IPS-18c (cell line): Measurements from ENCODE around the gene ZRANB3.
"Not testable (repeated sequence)": the region's sequence is repeated elsewhere in the genome, so short reads cannot be mapped to it uniquely, and the experiment has no call there.

ENCODE experiments used
- H3K4me3 ChIP-seq: 2 replicates; pipeline ENCODE4 v1.7.0; 2013; ENCODE audit warnings: low read depth, mild to moderate bottlenecking, low read length, moderate library complexity; ENCODE audit not compliant: insufficient read depth
- H3K9me3 ChIP-seq: one replicate; pipeline ENCODE4 v1.6.1; 2013; ENCODE audit warnings: mild to moderate bottlenecking, low read length, moderate library complexity; ENCODE audit not compliant: control insufficient read depth, insufficient read depth

The ZRANB3 gene

GRCh38 chr2:135504811-135505210 lies 26.2 kb downstream of the ZRANB3 start:
- H3K4me3 ChIP-seq, result no peak overlapping the region
- H3K9me3 ChIP-seq, result no peaks in the 10 kb centered on the region

- H3K4me3 ChIP-seq, H3K9me3 ChIP-seq: not testable (repeated sequence)
Observed at GRCh38 chr2:135498588-135498987, 32.4 kb downstream of the ZRANB3 start.

GRCh38 chr2:135494917-135495316 lies 36.1 kb downstream of the ZRANB3 start:
- peaks cover 3% of the 10 kb centered on the region for H3K9me3 ChIP-seq
- no peak overlapping the region for H3K4me3 ChIP-seq

DNA sequence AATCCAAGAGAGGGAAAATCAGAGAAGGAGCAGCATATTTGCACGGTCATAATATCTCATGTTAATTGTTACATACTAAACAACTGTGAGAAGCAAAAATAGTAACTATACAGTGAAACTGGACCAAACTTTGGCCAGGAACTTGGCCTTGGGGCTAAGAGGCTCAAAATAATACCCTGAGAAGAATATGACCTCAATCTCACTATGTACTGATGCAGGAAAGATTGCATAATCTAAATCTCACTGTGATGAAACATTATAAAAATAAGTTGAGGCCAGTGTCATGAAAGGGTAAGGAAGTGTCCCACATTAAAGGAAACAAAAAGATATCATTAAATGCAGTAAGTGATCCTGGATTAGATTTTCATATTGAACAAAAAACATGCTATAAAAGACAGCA lies 36.5 kb downstream of the ZRANB3 start:
- no peak overlapping the region for H3K4me3 ChIP-seq
- peaks cover 3% of the 10 kb centered on the region for H3K9me3 ChIP-seq

GRCh38 chr2:135490376-135490775 lies 40.6 kb downstream of the ZRANB3 start:
- Histone ChIP-seq H3K9me3 (no peaks in the 10 kb centered on the region), H3K4me3 (no peak overlapping the region)

- H3K9me3 ChIP-seq, result no peaks in the 10 kb centered on the region
Observed at GRCh38 chr2:135485441-135485840, 45.6 kb downstream of the ZRANB3 start.

GRCh38 chr2:135475128-135475527 lies 55.9 kb downstream of the ZRANB3 start:
- Histone ChIP-seq H3K4me3 (no peak overlapping the region), H3K9me3 (no peaks in the 10 kb centered on the region)

More at GRCh38 chr2:135485441-135485840, 45.6 kb downstream of the ZRANB3 start:
- no peak overlapping the region for H3K4me3 ChIP-seq

- H3K9me3 ChIP-seq, result no peaks in the 10 kb centered on the region
- no peak overlapping the region for H3K4me3 ChIP-seq
Observed at GRCh38 chr2:135473567-135473966, 57.5 kb downstream of the ZRANB3 start.

GRCh38 chr2:135471106-135471505 lies 59.9 kb downstream of the ZRANB3 start:
- Histone ChIP-seq H3K9me3 (no peaks in the 10 kb centered on the region), H3K4me3 (no peak overlapping the region)

DNA sequence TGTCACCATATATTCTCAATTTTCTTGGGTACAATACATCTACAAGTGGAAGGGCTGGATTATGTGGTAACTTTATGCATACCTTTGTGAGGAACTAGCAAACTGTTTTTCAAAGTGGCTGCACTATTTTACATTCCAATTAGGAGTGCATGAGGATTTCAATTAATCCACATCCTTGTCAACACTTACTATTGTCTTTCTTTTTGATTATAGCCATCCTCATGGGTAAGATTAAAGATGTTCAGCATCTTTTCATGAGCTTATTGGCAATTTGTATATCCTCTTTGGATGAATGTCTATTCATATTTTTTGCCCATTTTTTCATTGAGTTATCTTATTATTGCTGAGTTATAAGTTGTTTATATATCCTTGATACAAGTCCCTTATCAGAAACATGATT lies 73.7 kb downstream of the ZRANB3 start:
- Histone ChIP-seq H3K9me3 (peaks cover 9% of the 10 kb centered on the region), H3K4me3 (no peak overlapping the region)

DNA sequence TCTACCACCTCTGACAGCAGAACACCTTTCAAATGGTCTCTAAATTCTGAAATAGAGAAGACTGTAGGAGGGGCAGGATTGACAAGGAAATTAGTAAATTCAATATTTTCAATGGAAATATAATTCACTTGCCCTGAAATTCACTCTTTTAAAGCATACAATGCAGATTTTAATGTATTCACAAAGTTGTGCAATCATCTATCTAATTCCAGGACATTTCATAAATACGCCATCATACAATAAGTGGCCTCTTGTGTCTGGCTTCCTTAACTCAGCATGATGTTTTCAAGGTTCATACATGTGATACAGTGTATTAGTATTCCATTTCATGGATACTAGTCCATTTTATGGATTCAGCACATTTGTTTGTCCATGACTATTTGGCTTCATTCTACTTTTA lies 74.2 kb downstream of the ZRANB3 start:
- no peak overlapping the region for H3K4me3 ChIP-seq
- H3K9me3 ChIP-seq, result peaks cover 9% of the 10 kb centered on the region

DNA sequence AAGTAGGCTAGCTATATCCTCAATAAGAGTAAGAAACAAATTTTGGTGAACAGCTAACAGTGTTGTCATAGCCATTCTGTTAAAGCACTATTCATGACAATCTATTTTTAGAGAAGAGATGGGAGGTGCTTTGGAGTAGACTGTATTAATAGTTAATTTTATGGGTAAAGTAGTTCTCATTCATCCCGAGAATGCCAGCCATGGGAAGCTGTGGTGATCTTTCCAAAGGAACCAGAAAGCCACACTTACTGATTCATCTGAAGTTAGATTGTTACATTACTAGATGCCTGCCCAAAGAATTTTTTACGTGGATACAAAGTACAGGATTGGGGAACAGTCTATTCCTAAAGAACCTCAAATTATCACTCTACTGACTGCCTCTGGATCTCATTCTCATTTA lies 74.6 kb downstream of the ZRANB3 start:
- Histone ChIP-seq H3K9me3 (peaks cover 9% of the 10 kb centered on the region), H3K4me3 (no peak overlapping the region)

GRCh38 chr2:135454608-135455007 lies 76.4 kb downstream of the ZRANB3 start:
- no peak overlapping the region for H3K4me3 ChIP-seq
- H3K9me3 ChIP-seq, result peaks cover 9% of the 10 kb centered on the region

DNA sequence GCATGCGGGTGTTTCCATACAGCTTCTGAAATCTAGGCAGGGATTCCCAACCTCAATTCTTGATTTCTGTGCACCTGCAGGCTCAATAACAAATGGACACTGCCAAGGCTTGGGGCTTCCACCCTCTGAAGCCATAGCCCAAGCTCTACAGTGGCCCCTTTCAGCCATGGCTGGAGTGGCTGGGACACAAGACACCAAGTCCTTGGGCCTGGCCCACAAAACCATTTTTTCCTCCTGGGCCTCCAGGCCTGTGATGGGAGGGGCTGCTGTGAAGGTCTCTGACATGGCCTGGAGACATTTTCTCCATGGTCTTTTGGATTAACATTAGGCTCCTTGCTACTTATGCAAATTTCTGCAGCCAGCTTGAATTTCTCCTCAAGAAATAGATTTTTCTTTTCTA lies 78.0 kb downstream of the ZRANB3 start:
- not testable (repeated sequence) for H3K9me3 ChIP-seq, H3K4me3 ChIP-seq

DNA sequence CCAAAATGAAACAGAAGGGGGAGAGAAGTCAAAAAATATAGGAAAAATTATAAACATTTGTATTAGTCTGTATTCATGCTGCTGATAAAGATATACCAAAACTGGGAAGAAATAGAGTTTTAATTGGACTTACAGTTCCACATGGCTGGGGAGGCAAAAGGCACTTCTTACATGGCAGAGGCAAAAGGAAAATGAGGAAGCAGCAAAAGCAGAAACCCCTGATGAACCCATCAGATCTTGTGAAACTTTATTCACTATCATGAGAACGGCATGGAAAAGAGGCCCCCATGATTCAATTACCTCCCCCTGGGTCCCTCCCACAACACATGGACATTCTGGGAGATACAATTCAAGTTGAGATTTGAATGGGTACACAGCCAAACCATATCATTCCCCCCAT lies 79.1 kb downstream of the ZRANB3 start:
- peaks cover 9% of the 10 kb centered on the region for H3K9me3 ChIP-seq
- no peak overlapping the region for H3K4me3 ChIP-seq

DNA sequence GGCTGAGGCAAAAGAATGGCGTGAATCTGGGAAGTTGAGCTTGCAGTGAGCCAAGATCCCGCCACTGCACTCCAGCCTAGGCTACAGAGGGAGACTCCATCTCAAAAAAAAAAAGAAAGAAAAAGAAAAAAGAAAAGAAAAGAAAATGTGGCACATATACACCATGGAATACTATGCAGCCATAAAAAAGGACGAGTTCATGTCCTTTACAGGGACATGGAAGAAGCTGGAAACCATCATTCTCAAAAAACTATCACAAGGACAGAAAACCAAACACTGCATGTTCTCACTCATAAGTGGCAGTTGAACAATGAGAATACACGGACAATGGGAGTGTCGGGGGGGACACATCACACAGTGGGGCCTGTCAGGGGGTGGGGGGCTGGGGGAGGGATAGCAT lies 88.0 kb downstream of the ZRANB3 start:
- not testable (repeated sequence) for H3K4me3 ChIP-seq, H3K9me3 ChIP-seq

- H3K9me3 ChIP-seq, H3K4me3 ChIP-seq: not testable (repeated sequence)
Observed at GRCh38 chr2:135435155-135435554, 95.9 kb downstream of the ZRANB3 start.

DNA sequence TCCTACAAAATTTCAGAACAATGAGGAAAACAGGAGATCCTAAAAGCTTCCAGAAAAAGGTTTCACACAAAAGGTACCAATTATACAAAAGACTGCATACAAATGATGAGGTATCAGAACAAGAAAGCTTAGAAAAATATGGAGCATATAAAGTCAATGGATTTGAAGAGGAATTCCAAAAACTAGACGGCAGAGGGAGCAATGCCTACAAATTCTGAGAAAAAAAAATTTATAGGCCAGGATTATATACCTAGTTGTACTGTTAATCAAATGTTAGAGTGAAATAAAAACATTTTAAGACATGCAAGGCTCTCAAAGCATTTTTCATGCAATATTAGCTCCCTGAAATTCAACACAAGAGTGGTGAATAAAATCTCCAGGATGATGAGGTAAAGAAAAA lies 106.2 kb downstream of the ZRANB3 start:
- Histone ChIP-seq H3K9me3 (no peaks in the 10 kb centered on the region), H3K4me3 (no peak overlapping the region)

GRCh38 chr2:135422898-135423297 lies 108.1 kb downstream of the ZRANB3 start:
- no peaks in the 10 kb centered on the region for H3K9me3 ChIP-seq
- H3K4me3 ChIP-seq, result no peak overlapping the region

- Histone ChIP-seq H3K4me3 (no peak overlapping the region), H3K9me3 (no peaks in the 10 kb centered on the region)
Observed at GRCh38 chr2:135411646-135412045, 119.4 kb downstream of the ZRANB3 start.
